Skin of body (tissue), 2 donors: Measurements from ENCODE around the gene ATF5. TPM values are rescaled to one million over a fixed set of nuclear protein-coding genes. Genes with fewer than 3 reads are reported as not detected.

Source experiments
- DNase-seq: peaks from one replicate; lab custom pipeline; 2025; lab: John Stamatoyannopoulos, UW
- total RNA-seq: library from RNA; depleted of rRNA; stranded (reverse); fragments of >200 nt; gene quantifications from one replicate; pipeline ENCODE4 v1.2.3, GENCODE V29; 2014

Gene ATF5
- total RNA-seq, 1 donor from 2014 or later: 2.0 TPM

- no peak for DNase-seq
Observed at GRCh38 chr19:49976496-49976895, 47.5 kb downstream of the ATF5 start.

- DNase-seq: no peak
Observed at GRCh38 chr19:49977076-49977475, 48.1 kb downstream of the ATF5 start.

- no peak for DNase-seq
Observed at GRCh38 chr19:49977881-49978280, 48.9 kb downstream of the ATF5 start.

GRCh38 chr19:49978324-49978723 is 49.3 kb downstream of the ATF5 start:
- no peak for DNase-seq

GRCh38 chr19:49981603-49982593 is 52.9 kb downstream of the ATF5 start:
- DNase-seq: no peak

Other genes starting within 250 kb of the ATF5 start
- gene ADM5, start 239.6 kb upstream of the ATF5 start, total RNA-seq: 0.69 TPM
- 1.6 TPM for gene CPT1C, start 238.1 kb upstream of the ATF5 start, total RNA-seq
- gene TSKS, start 165.9 kb upstream of the ATF5 start, total RNA-seq: 0.30 TPM
- 31.4 TPM for gene AP2A1, start 162.2 kb upstream of the ATF5 start, total RNA-seq
- gene FUZ, start 115.9 kb upstream of the ATF5 start, total RNA-seq: 13.4 TPM
- gene MED25, start 110.9 kb upstream of the ATF5 start, total RNA-seq: 17.4 TPM
- 46.4 TPM for gene PTOV1, start 78.0 kb upstream of the ATF5 start, total RNA-seq
- gene PNKP, start 61.6 kb upstream of the ATF5 start, total RNA-seq: 25.2 TPM
- 4.3 TPM for gene AKT1S1, start 51.9 kb upstream of the ATF5 start, total RNA-seq
- gene TBC1D17, start 51.5 kb upstream of the ATF5 start, total RNA-seq: 12.9 TPM
- 0.49 TPM for gene IL4I1, start 32.3 kb upstream of the ATF5 start, total RNA-seq
- 19.0 TPM for gene NUP62, start 299 bp downstream of the ATF5 start, total RNA-seq
- 0.79 TPM for gene SIGLEC11, start 32.0 kb downstream of the ATF5 start, total RNA-seq
- gene VRK3, start 96.2 kb downstream of the ATF5 start, total RNA-seq: 15.2 TPM
- gene ZNF473, start 96.8 kb downstream of the ATF5 start, total RNA-seq: 5.1 TPM
- not detected for gene IZUMO2, start 234.1 kb downstream of the ATF5 start, total RNA-seq